ENCODE measurements around the gene HOOK2.
"Not testable (repeated sequence)": the region's sequence is repeated elsewhere in the genome, so short reads cannot be mapped to it uniquely, and the experiment has no call there.

The HOOK2 gene

DNA sequence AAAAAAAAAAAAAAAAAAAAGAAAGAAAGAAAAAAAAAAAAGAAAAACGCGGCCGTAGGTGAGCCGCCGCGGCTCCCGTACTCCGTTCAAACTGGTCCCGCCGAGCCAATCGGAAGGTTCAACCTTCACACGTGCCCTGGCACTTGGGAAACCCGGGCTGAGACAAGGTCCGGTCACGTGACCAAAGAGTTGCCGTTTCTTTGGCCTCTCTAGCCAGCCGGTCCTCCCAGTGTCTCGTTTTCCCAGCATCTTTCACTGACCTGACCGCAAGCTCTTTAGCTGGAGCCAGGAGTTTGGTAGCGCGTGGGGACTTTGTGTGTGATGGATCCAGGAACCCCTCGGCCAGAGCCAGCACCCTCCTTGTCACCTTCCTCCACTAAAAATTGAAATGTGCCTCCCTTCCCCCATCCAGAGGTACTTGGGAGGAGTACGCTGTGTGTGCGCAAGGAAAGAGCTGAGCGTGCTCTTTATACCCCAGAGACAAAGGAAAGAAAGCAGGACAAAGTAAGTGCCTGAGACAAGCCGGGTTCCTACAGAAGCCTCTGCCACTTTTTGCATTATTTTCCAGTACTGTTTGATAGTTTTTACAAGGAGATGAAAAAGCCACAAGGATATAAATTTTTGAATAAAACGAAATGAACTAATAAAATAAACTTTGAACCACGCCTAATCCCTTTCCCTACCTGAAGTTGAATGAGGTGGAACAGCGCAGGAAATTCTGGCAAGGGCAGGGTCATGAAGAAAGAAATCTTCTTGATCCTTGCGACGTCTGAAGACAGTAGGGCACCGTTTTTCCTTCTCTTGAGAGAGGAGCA is 52.6 kb downstream of the HOOK2 start:
- peak overlapping the region; percentile 71 to 77 for H3K4me3 ChIP-seq (ENCODE audit: low read depth in 1 of 2, low read length in 2 of 2)
- no peaks in the 10 kb centered on the region for H3K9me3 ChIP-seq (ENCODE audit: control insufficient read depth in 1 of 2, low read length in 2 of 2)
- peaks cover 7 to 12% of the 10 kb centered on the region in 2 donors for H3K36me3 ChIP-seq (ENCODE audit: control insufficient read depth in 1 of 2, insufficient read depth in 2 of 2, low read length in 2 of 2)
- H3K4me1 ChIP-seq (ENCODE audit: control insufficient read depth in 1 of 2, insufficient read depth in 2 of 2, low read length in 2 of 2) = peaks cover 6 to 38% of the 10 kb centered on the region in 2 donors
- peak overlapping the region; percentile 83 for H3K27ac ChIP-seq (ENCODE audit: low read length)
- H3K27me3 ChIP-seq (ENCODE audit: low read depth, low read length) = no peaks in the 10 kb centered on the region

DNA sequence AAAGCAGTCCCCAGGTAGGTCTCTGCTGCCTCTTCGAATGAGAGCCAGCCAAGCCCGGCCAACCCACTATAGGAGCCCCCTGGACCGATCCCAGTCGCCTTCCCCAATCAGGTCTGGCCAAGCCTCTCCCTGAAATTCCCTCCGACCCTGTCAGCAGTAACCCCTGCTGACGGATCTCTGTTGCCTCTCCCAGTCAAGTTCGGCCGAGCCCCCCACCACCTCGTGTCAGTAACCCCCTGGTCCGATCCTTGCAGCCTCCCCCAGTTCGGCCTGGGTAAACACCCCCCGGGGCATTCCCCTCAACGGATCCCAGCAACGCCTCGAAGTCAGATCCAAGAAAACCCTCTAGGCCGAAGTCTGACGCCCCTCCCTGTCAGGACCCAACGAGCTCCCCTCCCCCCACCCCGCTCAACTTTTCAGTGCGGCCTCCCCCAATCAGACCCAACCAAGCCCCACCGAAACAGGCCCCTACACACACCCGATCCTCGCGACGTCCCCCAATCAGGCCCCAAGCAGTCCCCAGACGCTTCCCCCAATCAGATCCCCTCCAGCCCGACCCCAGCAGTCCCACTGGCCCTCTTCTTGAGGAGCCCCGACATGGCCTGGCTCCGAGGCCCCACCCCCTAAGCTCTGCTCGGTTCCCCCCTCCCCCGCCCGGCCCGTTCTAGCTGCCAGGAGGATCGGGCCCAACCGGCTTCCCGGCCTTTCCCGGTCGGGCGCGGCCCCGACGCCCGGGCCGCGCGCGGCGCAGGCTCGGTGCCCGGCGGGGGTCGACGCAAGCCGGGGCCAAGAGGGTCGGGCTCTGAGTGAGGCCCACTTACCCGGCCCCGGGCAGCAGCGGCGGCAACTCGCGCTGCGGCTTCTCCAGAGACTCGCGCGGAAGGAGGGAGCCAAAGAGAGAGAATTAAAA is 53.4 kb downstream of the HOOK2 start:
- peaks cover 8 to 12% of the 10 kb centered on the region in 2 donors for H3K36me3 ChIP-seq (ENCODE audit: control insufficient read depth in 1 of 2, insufficient read depth in 2 of 2, low read length in 2 of 2)
- H3K27me3 ChIP-seq (ENCODE audit: low read depth, low read length) = no peaks in the 10 kb centered on the region
- no peaks in the 10 kb centered on the region for H3K9me3 ChIP-seq (ENCODE audit: control insufficient read depth in 1 of 2, low read length in 2 of 2)
- peak overlapping the region; percentile 90 for H3K27ac ChIP-seq (ENCODE audit: low read length)
- H3K4me1 ChIP-seq (ENCODE audit: control insufficient read depth in 1 of 2, insufficient read depth in 2 of 2, low read length in 2 of 2) = peaks cover 6 to 38% of the 10 kb centered on the region in 2 donors
- peak overlapping the region; percentile 71 to 86 for H3K4me3 ChIP-seq (ENCODE audit: low read depth in 1 of 2, low read length in 2 of 2)

DNA sequence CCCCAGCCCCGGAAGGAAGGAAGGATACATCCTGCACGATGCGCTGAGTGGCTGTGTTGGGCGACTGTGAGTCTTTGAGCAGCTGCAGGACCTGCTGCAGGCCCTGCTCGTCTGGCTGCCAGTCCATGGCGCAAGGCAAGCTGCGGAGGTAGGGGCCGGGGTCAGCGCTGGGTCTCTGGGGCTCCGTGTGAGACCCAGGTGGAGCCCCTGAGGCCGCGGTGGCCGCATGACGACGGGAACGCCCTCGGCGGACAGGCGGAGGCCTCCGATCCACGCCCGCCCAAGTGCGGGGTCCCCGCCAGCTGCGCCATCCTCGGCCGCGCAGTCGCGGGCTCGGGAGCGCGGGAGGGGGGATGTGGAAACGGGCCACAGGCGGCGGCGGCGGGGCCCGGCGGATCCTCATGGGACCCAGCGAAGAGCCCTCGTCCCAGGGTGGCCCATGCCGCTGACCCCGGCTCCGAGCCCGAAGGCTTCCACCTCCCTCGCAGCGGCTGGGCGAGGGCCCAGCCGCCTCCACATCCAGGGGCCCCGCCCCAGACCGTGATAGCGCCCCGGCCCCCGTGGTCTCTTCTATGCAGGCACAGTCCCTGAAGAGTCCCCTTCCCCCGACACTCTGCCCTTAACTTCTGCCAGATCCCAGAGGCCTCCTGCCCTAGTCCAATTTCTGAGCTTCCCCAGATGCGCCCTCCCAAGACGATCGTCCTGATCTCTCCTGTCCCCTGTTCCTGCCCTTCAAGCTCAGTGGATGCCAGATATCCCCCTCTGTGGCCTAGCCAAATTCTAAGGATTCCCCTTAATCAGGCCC is 54.3 kb downstream of the HOOK2 start:
- H3K27me3 ChIP-seq (ENCODE audit: low read depth, low read length) = no peaks in the 10 kb centered on the region
- no peaks in the 10 kb centered on the region for H3K9me3 ChIP-seq (ENCODE audit: control insufficient read depth in 1 of 2, low read length in 2 of 2)
- H3K36me3 ChIP-seq (ENCODE audit: control insufficient read depth in 1 of 2, insufficient read depth in 2 of 2, low read length in 2 of 2) = peaks cover 13 to 19% of the 10 kb centered on the region in 2 donors
- peak overlapping the region; percentile 90 for H3K27ac ChIP-seq (ENCODE audit: low read length)
- H3K4me3 ChIP-seq (ENCODE audit: low read depth in 1 of 2, low read length in 2 of 2) = peak overlapping the region; percentile 71 to 86
- peaks cover 6 to 38% of the 10 kb centered on the region in 2 donors for H3K4me1 ChIP-seq (ENCODE audit: control insufficient read depth in 1 of 2, insufficient read depth in 2 of 2, low read length in 2 of 2)

GRCh38 chr19:12720296-12720695 is 55.1 kb downstream of the HOOK2 start:
- no peaks in the 10 kb centered on the region for H3K9me3 ChIP-seq (ENCODE audit: control insufficient read depth in 1 of 2, low read length in 2 of 2)
- H3K36me3 ChIP-seq (ENCODE audit: control insufficient read depth in 1 of 2, insufficient read depth in 2 of 2, low read length in 2 of 2) = peaks cover 15 to 27% of the 10 kb centered on the region in 2 donors
- H3K4me1 ChIP-seq (ENCODE audit: control insufficient read depth in 1 of 2, insufficient read depth in 2 of 2, low read length in 2 of 2) = peaks cover 6 to 38% of the 10 kb centered on the region in 2 donors
- H3K4me3 ChIP-seq (ENCODE audit: low read depth in 1 of 2, low read length in 2 of 2) = peak overlapping the region; percentile 59 to 71
- H3K27ac ChIP-seq (ENCODE audit: low read length) = peak overlapping the region; percentile 45
- H3K27me3 ChIP-seq (ENCODE audit: low read depth, low read length) = no peaks in the 10 kb centered on the region

- Histone ChIP-seq H3K9me3 (ENCODE audit: control insufficient read depth in 1 of 2, low read length in 2 of 2) (no peaks in the 10 kb centered on the region), H3K4me3 (ENCODE audit: low read depth in 1 of 2, low read length in 2 of 2) (no peak overlapping the region), H3K27me3 (ENCODE audit: low read depth, low read length) (no peaks in the 10 kb centered on the region), H3K36me3 (ENCODE audit: control insufficient read depth in 1 of 2, insufficient read depth in 2 of 2, low read length in 2 of 2) (peaks cover 41 to 58% of the 10 kb centered on the region in 2 donors), H3K27ac (ENCODE audit: low read length) (no peak overlapping the region), H3K4me1 (ENCODE audit: control insufficient read depth in 1 of 2, insufficient read depth in 2 of 2, low read length in 2 of 2) (peaks cover 4 to 14% of the 10 kb centered on the region in 2 donors)
These were observed 59.4 kb downstream of the HOOK2 start for GRCh38 chr19:12715929-12716328.

GRCh38 chr19:12715102-12715501 is 60.2 kb downstream of the HOOK2 start:
- Histone ChIP-seq H3K27ac (ENCODE audit: low read length) (no peak overlapping the region), H3K9me3 (ENCODE audit: control insufficient read depth in 1 of 2, low read length in 2 of 2) (no peaks in the 10 kb centered on the region), H3K36me3 (ENCODE audit: control insufficient read depth in 1 of 2, insufficient read depth in 2 of 2, low read length in 2 of 2) (peaks cover 47 to 67% of the 10 kb centered on the region in 2 donors), H3K4me1 (ENCODE audit: control insufficient read depth in 1 of 2, insufficient read depth in 2 of 2, low read length in 2 of 2) (peaks cover 0 to 6% of the 10 kb centered on the region in 2 donors), H3K27me3 (ENCODE audit: low read depth, low read length) (no peaks in the 10 kb centered on the region), H3K4me3 (ENCODE audit: low read depth in 1 of 2, low read length in 2 of 2) (no peak overlapping the region)

- peaks cover 46 to 71% of the 10 kb centered on the region in 2 donors for H3K36me3 ChIP-seq (ENCODE audit: control insufficient read depth in 1 of 2, insufficient read depth in 2 of 2, low read length in 2 of 2)
- H3K9me3 ChIP-seq (ENCODE audit: control insufficient read depth in 1 of 2, low read length in 2 of 2); H3K27ac ChIP-seq (ENCODE audit: low read length); H3K4me1 ChIP-seq (ENCODE audit: control insufficient read depth in 1 of 2, insufficient read depth in 2 of 2, low read length in 2 of 2); H3K4me3 ChIP-seq (ENCODE audit: low read depth in 1 of 2, low read length in 2 of 2); H3K27me3 ChIP-seq (ENCODE audit: low read depth, low read length): not testable (repeated sequence)
These were observed 62.0 kb downstream of the HOOK2 start for GRCh38 chr19:12713304-12713703.

Measured in muscle layer of duodenum (tissue), 2 donors.